Upper lobe of left lung (tissue), 6 donors: Measurements from ENCODE around the gene SRD5A1. TPM values are rescaled to one million over a fixed set of nuclear protein-coding genes. Genes with fewer than 3 reads are reported as not detected.

Source experiments
- ATAC-seq, 2 donors: fragments of 200-7000 bp; cut with Tn5 transposase; one replicate each; pipeline ENCODE4 v1.9.1; 2022; ENCODE audit warnings: mild to moderate bottlenecking in 2 of 2, moderate library complexity in 2 of 2; ENCODE audit not compliant: low FRiP score in 2 of 2
- DNase-seq, 2 donors: peaks; one replicate each; pipeline ENCODE4 v3.0.0-alpha.2; 2019 to 2020
- H3K27ac ChIP-seq, 4 donors: fragments of 200-600 bp; sonication (generic); one replicate each; pipeline ENCODE4 v1.5.1; 2016 to 2019
- H3K27me3 ChIP-seq, 4 donors: fragments of 200-600 bp; sonication (generic); one replicate each; pipeline ENCODE4 v1.5.1; 2017 to 2019
- H3K36me3 ChIP-seq, 4 donors: fragments of 200-600 bp; sonication (generic); one replicate each; pipeline ENCODE4 v1.5.1; 2016 to 2019
- H3K4me1 ChIP-seq, 4 donors: fragments of 200-600 bp; sonication (generic); one replicate each; pipeline ENCODE4 v1.5.1; 2018 to 2019
- H3K4me3 ChIP-seq, 4 donors: fragments of 200-600 bp; sonication (generic); one replicate each; pipeline ENCODE4 v1.5.1; 2017 to 2019; ENCODE audit warnings: mild to moderate bottlenecking in 2 of 4, moderate library complexity in 1 of 4
- H3K9me3 ChIP-seq, 4 donors: fragments of 200-600 bp; sonication (generic); one replicate each; pipeline ENCODE4 v1.5.1; 2018 to 2019
- CTCF ChIP-seq, 6 experiments: fragments of 450-650 bp in 4 of 6; fragments of 200-600 bp in 2 of 6; sonication (generic) in 2 of 6; IDR thresholded peaks; one replicate each; pipeline ENCODE4 v1.5.1; 2016 to 2019; ENCODE audit warnings: antibody characterized with exemption in 6 of 6
- EP300 ChIP-seq, 4 donors: sonication (generic); formaldehyde crosslinking; IDR thresholded peaks; one replicate each; pipeline ENCODE4 v1.5.1; 2017; ENCODE audit warnings: antibody characterized with exemption in 4 of 4, control low read depth in 2 of 4
- POLR2A ChIP-seq, 4 donors: fragments of 450-650 bp; IDR thresholded peaks; one replicate each; pipeline ENCODE4 v1.5.1; 2016 to 2017; ENCODE audit warnings: antibody characterized with exemption in 4 of 4, mild to moderate bottlenecking in 2 of 4
- POLR2AphosphoS5 ChIP-seq, 2 donors: sonication (generic); formaldehyde crosslinking; IDR thresholded peaks; one replicate each; pipeline ENCODE4 v1.5.1; 2017; ENCODE audit warnings: antibody characterized with exemption in 2 of 2
- WGBS, 2 donors: methylation state at CpG; one replicate each; pipeline ENCODE4 v1.1.5; 2017 to 2018; 5-methylcytosine and 5-hydroxymethylcytosine counted together
- total RNA-seq, 6 donors: library from RNA; depleted of rRNA in 4 of 6; stranded (reverse); fragments of >200 nt in 4 of 6; gene quantifications; one replicate each; pipeline versions ENCODE4 v1.1.0 to v1.2.1, GENCODE V29; 2016 to 2021
- donor health status: DM: no; HTN: no; CAD: no; lungs with moderate emphysema.
- donor health status: DM: no; HTN: yes; CAD: no; lungs with severe emphysema.

Gene SRD5A1
- total RNA-seq, 6 donors from 2014 or later = 3.1 to 10.8 (median 8.8) TPM

- Histone ChIP-seq H3K4me1 (no peaks in the 10 kb centered on the region), H3K36me3 (peaks cover 0 to 6% (median 3%) of the 10 kb centered on the region in 4 donors), H3K9me3 (no peaks in the 10 kb centered on the region), H3K4me3 (no peak overlapping the region), H3K27me3 (no peaks in the 10 kb centered on the region), H3K27ac (no peak overlapping the region)
- TF ChIP-seq POLR2A (IDR thresholded peaks at IDR 0.05) = no peak
- ATAC-seq = no peak
- DNase-seq = no peak
- WGBS, 2 donors = 92 to 97% methylated on average over 3 of the region's 3 CpGs
These were observed 41.2 kb downstream of the SRD5A1 start for GRCh38 chr5:6674421-6674820.

GRCh38 chr5:6674886-6675285, 41.6 kb downstream of the SRD5A1 start:
- Histone ChIP-seq H3K27ac (no peak overlapping the region), H3K36me3 (peaks cover 0 to 6% (median 2%) of the 10 kb centered on the region in 4 donors), H3K9me3 (no peaks in the 10 kb centered on the region), H3K27me3 (no peaks in the 10 kb centered on the region), H3K4me1 (no peaks in the 10 kb centered on the region), H3K4me3 (no peak overlapping the region)
- TF ChIP-seq CTCF (IDR thresholded peaks at IDR 0.05) (no peak), POLR2A (IDR thresholded peaks at IDR 0.05) (no peak), POLR2AphosphoS5 (IDR thresholded peaks at IDR 0.05) (no peak), EP300 (IDR thresholded peaks at IDR 0.05) (no peak)
- 94% methylated on average over 10 of the region's 10 CpGs for WGBS, 2 donors
- DNase-seq (no peak), ATAC-seq (no peak)

GRCh38 chr5:6675784-6676491, 42.7 kb downstream of the SRD5A1 start:
- no peak for ATAC-seq
- H3K27me3 ChIP-seq = no peaks in the 10 kb centered on the region

GRCh38 chr5:6676702-6677101, 43.5 kb downstream of the SRD5A1 start:
- H3K9me3 ChIP-seq = no peaks in the 10 kb centered on the region
- DNase-seq (no peak), ATAC-seq (no peak)
- H3K27ac ChIP-seq = no peak overlapping the region
- no peak overlapping the region for H3K4me3 ChIP-seq
- H3K27me3 ChIP-seq = no peaks in the 10 kb centered on the region
- no peaks in the 10 kb centered on the region for H3K36me3 ChIP-seq
- 70 to 80% methylated on average over 2 of the region's 2 CpGs for WGBS, 2 donors
- TF ChIP-seq POLR2A (IDR thresholded peaks at IDR 0.05) (no peak), CTCF (IDR thresholded peaks at IDR 0.05) (no peak), POLR2AphosphoS5 (IDR thresholded peaks at IDR 0.05) (no peak), EP300 (IDR thresholded peaks at IDR 0.05) (no peak)
- no peaks in the 10 kb centered on the region for H3K4me1 ChIP-seq

More at GRCh38 chr5:6675784-6676491, 42.7 kb downstream of the SRD5A1 start:
- DNase-seq = no peak
- Histone ChIP-seq H3K9me3 (no peaks in the 10 kb centered on the region), H3K4me1 (no peaks in the 10 kb centered on the region), H3K27ac (no peak overlapping the region), H3K36me3 (no peaks in the 10 kb centered on the region), H3K4me3 (no peak overlapping the region)
- 89 to 91% methylated on average over 5 of the region's 5 CpGs for WGBS, 2 donors
- TF ChIP-seq EP300 (IDR thresholded peaks at IDR 0.05) (no peak), POLR2AphosphoS5 (IDR thresholded peaks at IDR 0.05) (no peak), CTCF (IDR thresholded peaks at IDR 0.05) (no peak), POLR2A (IDR thresholded peaks at IDR 0.05) (no peak)

GRCh38 chr5:6678385-6678784, 45.1 kb downstream of the SRD5A1 start:
- Histone ChIP-seq H3K27me3 (no peaks in the 10 kb centered on the region), H3K4me3 (no peak overlapping the region), H3K4me1 (no peaks in the 10 kb centered on the region), H3K9me3 (no peaks in the 10 kb centered on the region), H3K27ac (no peak overlapping the region), H3K36me3 (no peaks in the 10 kb centered on the region)
- WGBS, 2 donors = 88 to 100% methylated on average over 1 of the region's 1 CpG
- ATAC-seq (no peak), DNase-seq (no peak)
- no peak for TF ChIP-seq EP300 (IDR thresholded peaks at IDR 0.05)
- TF ChIP-seq POLR2AphosphoS5 (IDR thresholded peaks at IDR 0.05) = no peak

- no peaks in the 10 kb centered on the region for H3K4me1 ChIP-seq
- WGBS, 2 donors = 65% methylated on average over 6 of the region's 6 CpGs
- no peaks in the 10 kb centered on the region for H3K27me3 ChIP-seq
- ATAC-seq (no peak), DNase-seq (no peak)
- H3K4me3 ChIP-seq = no peak overlapping the region
- no peak for TF ChIP-seq POLR2A (IDR thresholded peaks at IDR 0.05)
- TF ChIP-seq CTCF (IDR thresholded peaks at IDR 0.05) = no peak
- no peaks in the 10 kb centered on the region for H3K9me3 ChIP-seq
- H3K36me3 ChIP-seq = no peaks in the 10 kb centered on the region
- no peak overlapping the region for H3K27ac ChIP-seq
These were observed 47.7 kb downstream of the SRD5A1 start for GRCh38 chr5:6680922-6681321.
